Uterus (tissue), 2 donors: ENCODE measurements around the gene PLLP.

Experiments used
- POLR2A ChIP-seq, 2 donors: fragments of 450-650 bp; IDR thresholded peaks; one replicate each; pipeline ENCODE4 v1.6.1; 2016; ENCODE audit warnings: antibody characterized with exemption in 2 of 2, mild to moderate bottlenecking in 1 of 2, moderate library complexity in 1 of 2
- TF ChIP-seq, protein P1 (sequence below), 4 experiments: fragments of 200-600 bp in 2 of 4; fragments of 450-650 bp in 2 of 4; sonication (generic) in 2 of 4; IDR thresholded peaks; one replicate each; pipeline ENCODE4 v1.5.1; 2016 to 2019; ENCODE audit warnings: antibody characterized with exemption in 4 of 4, mild to moderate bottlenecking in 2 of 4, moderate library complexity in 1 of 4

- TF ChIP-seq POLR2A (IDR thresholded peaks at IDR 0.05), result no peak
- TF ChIP-seq, protein P1, sequence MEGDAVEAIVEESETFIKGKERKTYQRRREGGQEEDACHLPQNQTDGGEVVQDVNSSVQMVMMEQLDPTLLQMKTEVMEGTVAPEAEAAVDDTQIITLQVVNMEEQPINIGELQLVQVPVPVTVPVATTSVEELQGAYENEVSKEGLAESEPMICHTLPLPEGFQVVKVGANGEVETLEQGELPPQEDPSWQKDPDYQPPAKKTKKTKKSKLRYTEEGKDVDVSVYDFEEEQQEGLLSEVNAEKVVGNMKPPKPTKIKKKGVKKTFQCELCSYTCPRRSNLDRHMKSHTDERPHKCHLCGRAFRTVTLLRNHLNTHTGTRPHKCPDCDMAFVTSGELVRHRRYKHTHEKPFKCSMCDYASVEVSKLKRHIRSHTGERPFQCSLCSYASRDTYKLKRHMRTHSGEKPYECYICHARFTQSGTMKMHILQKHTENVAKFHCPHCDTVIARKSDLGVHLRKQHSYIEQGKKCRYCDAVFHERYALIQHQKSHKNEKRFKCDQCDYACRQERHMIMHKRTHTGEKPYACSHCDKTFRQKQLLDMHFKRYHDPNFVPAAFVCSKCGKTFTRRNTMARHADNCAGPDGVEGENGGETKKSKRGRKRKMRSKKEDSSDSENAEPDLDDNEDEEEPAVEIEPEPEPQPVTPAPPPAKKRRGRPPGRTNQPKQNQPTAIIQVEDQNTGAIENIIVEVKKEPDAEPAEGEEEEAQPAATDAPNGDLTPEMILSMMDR (IDR thresholded peaks at IDR 0.05), result no peak
These were observed 45.4 kb downstream of the PLLP start for GRCh38 chr16:57239107-57239506.
